ENCODE results near the gene BCAS3.

- TF ChIP-seq CTCF (IDR thresholded peaks at IDR 0.05; ENCODE audit: low read depth, low read length) (no peak), EZH2phosphoT487 (IDR thresholded peaks at IDR 0.05; ENCODE audit: low read depth) (no peak)
Observed at GRCh38 chr17:61352781-61353491, 675.3 kb downstream of the BCAS3 start.

All from OCI-LY3 (cell line).